ENCODE data around the gene SESN3. TPM values are rescaled to one million over a fixed set of nuclear protein-coding genes. Genes with fewer than 3 reads are reported as not detected.
"Not testable (repeated sequence)": the region's sequence is repeated elsewhere in the genome, so short reads cannot be mapped to it uniquely, and the experiment has no call there.

Gene SESN3, protein sequence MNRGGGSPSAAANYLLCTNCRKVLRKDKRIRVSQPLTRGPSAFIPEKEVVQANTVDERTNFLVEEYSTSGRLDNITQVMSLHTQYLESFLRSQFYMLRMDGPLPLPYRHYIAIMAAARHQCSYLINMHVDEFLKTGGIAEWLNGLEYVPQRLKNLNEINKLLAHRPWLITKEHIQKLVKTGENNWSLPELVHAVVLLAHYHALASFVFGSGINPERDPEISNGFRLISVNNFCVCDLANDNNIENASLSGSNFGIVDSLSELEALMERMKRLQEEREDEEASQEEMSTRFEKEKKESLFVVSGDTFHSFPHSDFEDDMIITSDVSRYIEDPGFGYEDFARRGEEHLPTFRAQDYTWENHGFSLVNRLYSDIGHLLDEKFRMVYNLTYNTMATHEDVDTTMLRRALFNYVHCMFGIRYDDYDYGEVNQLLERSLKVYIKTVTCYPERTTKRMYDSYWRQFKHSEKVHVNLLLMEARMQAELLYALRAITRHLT
- 100 to 1,000 TPM in 3 of 5 experiments, 10 to 100 TPM in 2; 77.5 to 262 (median 133) TPM for total RNA-seq
- polyA plus RNA-seq: 1 to 10 TPM; 4.2 TPM
- 227 reads per million, percentile 94 among the genes with 10 or more reads in this experiment for total RNA-seq

DNA sequence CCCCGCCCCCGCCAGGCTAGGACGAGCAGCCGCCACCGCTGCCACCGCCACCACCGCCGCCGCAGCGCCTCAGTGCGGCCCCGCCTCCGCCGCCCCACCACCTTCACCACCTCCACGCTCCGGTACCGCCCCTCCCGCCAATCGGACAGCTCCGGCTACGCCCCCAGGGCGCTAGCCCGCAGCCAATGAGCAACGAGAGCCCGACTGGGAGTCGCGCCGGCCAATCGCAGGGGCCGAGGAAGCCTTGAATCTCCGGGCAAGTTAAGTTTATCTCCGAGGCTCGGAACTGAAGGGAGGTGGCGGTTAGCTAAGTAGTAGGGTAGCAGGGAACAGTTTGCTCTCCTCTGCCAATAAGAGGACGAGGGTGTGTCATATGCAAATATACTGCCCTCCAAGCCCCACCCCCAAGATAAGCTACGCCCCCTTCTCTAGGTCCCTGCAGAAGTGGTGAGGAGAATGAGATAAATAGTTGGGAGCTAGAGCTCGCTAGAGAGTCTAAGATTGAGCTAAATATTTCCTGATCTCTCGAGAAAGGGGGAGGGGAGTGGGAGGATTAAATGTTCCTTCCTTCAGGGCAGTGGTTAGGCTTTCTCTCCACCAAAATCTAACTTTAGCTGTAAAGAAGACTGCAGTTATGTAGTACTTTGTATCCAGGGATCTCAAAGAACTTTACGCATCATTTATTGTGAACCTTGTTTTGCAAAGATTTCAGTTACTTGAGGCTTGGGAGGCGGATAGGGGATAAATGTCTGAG, at the start of gene SESN3:
SESN3 (minus strand) TSS at position 76 of the 754 bp plus-strand sequence. CDS start 342 bp downstream, outside the sequence.
- H3K4me3 ChIP-seq (ENCODE audit: low read length): peak within 1 kb of the TSS; percentile 82
- peak within 1 kb of the TSS; percentile 77 for H3K27ac ChIP-seq (ENCODE audit: low read depth, low read length)
- H3K27me3 ChIP-seq (ENCODE audit: control insufficient read depth in 2 of 2, insufficient read depth in 2 of 2, low read length in 2 of 2): no peaks in the 10 kb centered on the region
- peak; percentile 92 for ATAC-seq
- Mint-ChIP-seq H3K27ac (peak within 1 kb of the TSS; percentile 35 to 97 (median 90)), H3K9me3 (peaks cover 0 to under 1% (median 0%) of the 10 kb centered on the region in 11 donors), H3K4me1 (peaks cover 37 to 71% (median 50%) of the 10 kb centered on the region in 7 donors), H3K4me3 (peak within 1 kb of the TSS in 6 of 10 donors; percentile 93 to 98 (median 96)), H3K36me3 (peaks cover under 1 to 15% (median under 1%) of the 10 kb centered on the region in 5 donors), H3K27me3 (peaks cover 0 to 5% (median 0%) of the 10 kb centered on the region in 5 donors)
- peaks cover 0 to 6% (median 0%) of the 10 kb centered on the region in 3 experiments for H3K36me3 ChIP-seq (ENCODE audit: control insufficient read depth in 2 of 3, insufficient read depth in 3 of 3, low read length in 3 of 3)
- H3K9me3 ChIP-seq (ENCODE audit: control insufficient read depth in 2 of 3, low read length in 3 of 3): no peaks in the 10 kb centered on the region
- peaks cover 16 to 24% of the 10 kb centered on the region in 2 donors for H3K4me1 ChIP-seq (ENCODE audit: control insufficient read depth in 2 of 2, insufficient read depth in 2 of 2, low read length in 2 of 2)
- ChIA-PET CTCF (interaction anchor here (0.5 to 2.8 kb wide), 16 partner anchors 22 to 1586 kb away, joined by 3 to 46 read pairs (median 4); partner anchors contain the start of gene FAM76B), POLR2A (interaction anchor here (0.6 to 5.4 kb wide), 62 partner anchors 8 to 1490 kb away, joined by 3 to 118 read pairs (median 5); partner anchors contain the start of genes C11orf54, CCDC82, CEP57 and ENDOD1)
- intact Hi-C loops (cut with micrococcal nuclease): loop anchor here (1.0 to 10.0 kb wide), 28 partner anchors 15 to 1159 kb away; partner anchors contain the start of genes ANKRD49 (in 2 of the 2), CWC15 (in 2 of the 2), ENDOD1 (in 2 of the 2) and FAM76B (in 2 of the 2)
- peak; percentile 96 to 100 (median 99) for DNase-seq

DNA sequence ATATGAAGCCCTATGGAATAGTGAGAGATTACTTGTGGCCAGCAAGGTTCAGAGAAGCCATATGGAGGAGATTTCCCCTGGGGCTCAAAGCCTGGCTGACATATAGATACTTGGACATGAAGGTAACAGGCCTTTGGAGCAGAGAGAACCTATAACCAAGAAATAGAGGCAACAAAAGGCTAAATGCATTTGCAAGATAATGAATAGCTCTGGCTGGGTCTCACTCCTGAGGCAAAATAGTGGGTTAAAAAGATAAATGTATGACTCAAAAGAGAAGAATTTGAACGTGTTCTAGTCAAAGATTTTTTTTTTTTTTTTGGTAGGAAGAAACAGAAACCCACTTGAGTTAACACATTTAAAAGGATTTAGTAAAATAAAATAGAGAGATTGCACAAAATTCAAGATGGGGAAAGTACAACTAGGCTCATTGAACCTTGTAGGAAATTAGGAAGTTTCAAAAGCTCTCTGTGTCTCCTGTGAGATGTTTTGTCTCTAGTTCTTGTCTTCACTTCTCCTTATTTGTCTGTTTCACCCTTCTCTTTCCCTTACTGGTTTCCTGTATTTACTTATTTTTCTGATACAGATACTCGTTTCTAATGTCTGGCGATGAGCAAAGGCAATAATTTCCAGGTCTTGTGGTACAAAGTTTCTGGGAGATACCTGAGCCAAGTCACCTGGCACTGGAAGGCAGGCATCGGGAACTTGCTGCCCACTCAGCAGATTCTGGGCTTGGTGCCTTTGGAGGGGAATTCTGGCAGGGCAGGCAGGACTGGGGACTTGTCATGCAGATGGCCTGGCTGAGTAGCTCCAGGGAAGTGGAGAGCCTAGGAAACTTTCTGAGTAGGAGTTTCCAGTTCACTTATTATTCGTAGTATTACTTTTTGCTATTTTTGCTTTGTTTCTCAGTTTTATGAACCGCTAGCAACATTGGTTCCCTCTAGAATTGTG, 49.2 kb upstream of the SESN3 start:
- intact Hi-C loops (cut with micrococcal nuclease): no loop called here
- H3K27ac ChIP-seq (ENCODE audit: low read depth, low read length): no peak overlapping the region
- no peaks in the 10 kb centered on the region for H3K27me3 ChIP-seq (ENCODE audit: control insufficient read depth in 2 of 2, insufficient read depth in 2 of 2, low read length in 2 of 2)
- no peak for ATAC-seq
- Mint-ChIP-seq H3K27me3 (no peaks in the 10 kb centered on the region), H3K36me3 (no peaks in the 10 kb centered on the region), H3K4me1 (peaks cover 0 to 2% (median 0%) of the 10 kb centered on the region in 7 donors), H3K4me3 (no peak overlapping the region), H3K9me3 (no peaks in the 10 kb centered on the region), H3K27ac (peak overlapping the region in 1 of 9 donors; percentile 42)
- no peak for DNase-seq
- ChIA-PET CTCF (interaction anchor here (0.7 kb wide), 1 partner anchor 12 kb away, joined by 8 read pairs; no protein-coding TSS in a partner anchor), POLR2A (no interaction called here)
- no peaks in the 10 kb centered on the region for H3K4me1 ChIP-seq (ENCODE audit: control insufficient read depth in 2 of 2, insufficient read depth in 2 of 2, low read length in 2 of 2)
- H3K4me3 ChIP-seq (ENCODE audit: low read length): no peak overlapping the region
- no peaks in the 10 kb centered on the region for H3K36me3 ChIP-seq (ENCODE audit: control insufficient read depth in 2 of 3, insufficient read depth in 3 of 3, low read length in 3 of 3)
- H3K9me3 ChIP-seq (ENCODE audit: control insufficient read depth in 2 of 3, low read length in 3 of 3): no peaks in the 10 kb centered on the region

DNA sequence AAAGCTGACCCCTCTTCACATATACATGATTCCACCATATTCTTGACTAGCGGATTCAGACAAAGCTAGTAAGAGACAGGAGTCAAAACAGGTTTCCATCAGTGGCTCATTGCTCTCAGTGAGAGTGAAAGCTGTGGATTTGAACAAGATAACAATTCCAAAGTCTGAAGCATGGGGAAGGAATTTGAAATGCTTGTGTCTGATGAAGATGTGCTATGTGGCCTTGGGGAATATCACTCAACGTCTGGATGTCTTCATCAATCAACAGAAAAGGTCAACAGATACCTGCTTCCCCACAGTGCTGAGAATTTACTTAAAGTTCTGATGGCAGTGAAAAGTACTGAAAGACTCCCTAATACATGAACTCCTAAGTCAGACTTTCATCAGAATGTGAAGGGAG, 46.9 kb upstream of the SESN3 start:
- ChIA-PET CTCF (no interaction called here), POLR2A (no interaction called here)
- DNase-seq (no peak), ATAC-seq (no peak)
- H3K36me3 Mint-ChIP-seq: peaks cover 0 to 4% (median 3%) of the 10 kb centered on the region in 5 donors
- intact Hi-C loops (cut with micrococcal nuclease): no loop called here
- no peak overlapping the region for H3K4me3 Mint-ChIP-seq
- H3K27ac ChIP-seq (ENCODE audit: low read depth, low read length): no peak overlapping the region
- H3K27ac Mint-ChIP-seq: no peak overlapping the region
- no peaks in the 10 kb centered on the region for H3K27me3 Mint-ChIP-seq
- H3K9me3 ChIP-seq (ENCODE audit: control insufficient read depth in 2 of 3, low read length in 3 of 3): no peaks in the 10 kb centered on the region
- H3K4me1 Mint-ChIP-seq: peaks cover 0 to 2% (median 0%) of the 10 kb centered on the region in 7 donors
- no peaks in the 10 kb centered on the region for H3K27me3 ChIP-seq (ENCODE audit: control insufficient read depth in 2 of 2, insufficient read depth in 2 of 2, low read length in 2 of 2)
- peaks cover 0 to 6% (median 1%) of the 10 kb centered on the region in 11 donors for H3K9me3 Mint-ChIP-seq
- H3K4me1 ChIP-seq (ENCODE audit: control insufficient read depth in 2 of 2, insufficient read depth in 2 of 2, low read length in 2 of 2): no peaks in the 10 kb centered on the region
- H3K36me3 ChIP-seq (ENCODE audit: control insufficient read depth in 2 of 3, insufficient read depth in 3 of 3, low read length in 3 of 3): no peaks in the 10 kb centered on the region
- H3K4me3 ChIP-seq (ENCODE audit: low read length): no peak overlapping the region

DNA sequence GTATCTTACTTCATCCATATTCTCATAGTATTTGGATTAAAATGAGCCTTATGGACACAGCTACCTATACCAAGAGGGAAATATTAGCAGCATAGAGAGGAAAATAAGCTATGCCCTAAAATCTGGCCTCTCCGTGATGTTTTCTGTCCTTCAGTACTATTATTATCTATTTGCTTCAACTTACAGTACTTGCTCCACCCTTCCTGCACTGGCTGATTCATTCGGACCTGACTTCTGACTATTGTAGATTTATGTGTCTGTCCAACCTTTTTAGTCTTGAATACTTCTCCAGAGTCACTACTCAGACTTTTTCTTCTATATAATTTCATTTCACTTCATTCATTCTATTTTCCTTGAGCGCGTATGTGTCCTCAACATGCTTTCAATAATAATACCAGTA, 45.1 kb upstream of the SESN3 start:
- Mint-ChIP-seq H3K4me3 (no peak overlapping the region), H3K27ac (no peak overlapping the region), H3K4me1 (peaks cover 0 to 2% (median 0%) of the 10 kb centered on the region in 7 donors), H3K27me3 (no peaks in the 10 kb centered on the region), H3K9me3 (peaks cover 0 to 6% (median 1%) of the 10 kb centered on the region in 11 donors), H3K36me3 (peaks cover 0 to 4% (median 3%) of the 10 kb centered on the region in 5 donors)
- DNase-seq (no peak), ATAC-seq (no peak)
- CTCF ChIA-PET: interaction anchor here (1.1 kb wide), 1 partner anchor 121 kb away, joined by 4 read pairs; no protein-coding TSS in a partner anchor
- Histone ChIP-seq H3K27ac (ENCODE audit: low read depth, low read length) (no peak overlapping the region), H3K4me1 (ENCODE audit: control insufficient read depth in 2 of 2, insufficient read depth in 2 of 2, low read length in 2 of 2) (no peaks in the 10 kb centered on the region), H3K36me3 (ENCODE audit: control insufficient read depth in 2 of 3, insufficient read depth in 3 of 3, low read length in 3 of 3) (no peaks in the 10 kb centered on the region), H3K27me3 (ENCODE audit: control insufficient read depth in 2 of 2, insufficient read depth in 2 of 2, low read length in 2 of 2) (no peaks in the 10 kb centered on the region), H3K4me3 (ENCODE audit: low read length) (no peak overlapping the region), H3K9me3 (ENCODE audit: control insufficient read depth in 2 of 3, low read length in 3 of 3) (no peaks in the 10 kb centered on the region)
- intact Hi-C loops (cut with micrococcal nuclease): no loop called here
- POLR2A ChIA-PET: interaction anchor here (0.8 to 1.8 kb wide), 2 partner anchors 44 to 129 kb away, joined by 3 to 5 read pairs; no protein-coding TSS in a partner anchor

DNA sequence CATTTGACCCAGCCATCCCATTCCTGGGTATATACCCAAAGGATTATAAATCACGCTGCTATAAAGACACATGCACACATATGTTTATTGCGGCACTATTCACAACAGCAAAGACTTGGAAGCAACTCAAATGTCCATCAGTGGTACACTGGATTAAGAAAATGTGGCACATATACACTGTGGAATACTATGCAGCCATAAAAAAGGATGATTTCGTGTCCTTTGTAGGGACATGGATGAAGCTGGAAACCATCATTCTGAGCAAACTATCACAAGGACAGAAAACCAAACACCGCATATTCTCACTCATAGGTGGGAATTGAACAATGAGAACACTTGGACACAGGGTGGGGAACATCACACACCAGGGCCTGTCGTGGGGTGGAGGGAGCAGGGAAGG, 42.6 kb upstream of the SESN3 start:
- H3K4me1 ChIP-seq (ENCODE audit: control insufficient read depth in 2 of 2, insufficient read depth in 2 of 2, low read length in 2 of 2); H3K27me3 Mint-ChIP-seq; H3K36me3 ChIP-seq (ENCODE audit: control insufficient read depth in 2 of 3, insufficient read depth in 3 of 3, low read length in 3 of 3); H3K9me3 ChIP-seq (ENCODE audit: control insufficient read depth in 2 of 3, low read length in 3 of 3); H3K36me3 Mint-ChIP-seq; CTCF ChIA-PET; H3K27ac ChIP-seq (ENCODE audit: low read depth, low read length); H3K27me3 ChIP-seq (ENCODE audit: control insufficient read depth in 2 of 2, insufficient read depth in 2 of 2, low read length in 2 of 2); intact Hi-C loops (cut with micrococcal nuclease); H3K9me3 Mint-ChIP-seq; H3K27ac Mint-ChIP-seq; H3K4me3 ChIP-seq (ENCODE audit: low read length); H3K4me3 Mint-ChIP-seq; H3K4me1 Mint-ChIP-seq; ATAC-seq; DNase-seq: not testable (repeated sequence)
- POLR2A ChIA-PET: interaction anchor here (0.8 to 1.1 kb wide), 2 partner anchors 10 to 12 kb away, joined by 3 to 4 read pairs; no protein-coding TSS in a partner anchor

All from naive thymus-derived CD4-positive, alpha-beta T cell (primary cell).